K562 (cell line): ENCODE measurements around the gene EXT2. TPM values are rescaled to one million over a fixed set of nuclear protein-coding genes. Genes with fewer than 3 reads are reported as not detected.
A peak's percentile ranks its signal among the peaks of the same experiment; 100 is the strongest.

ENCODE experiments used
- CCAR2 ChIP-seq: fragments of 200-400 bp; formaldehyde crosslinking; IDR thresholded peaks from 2 replicates; pipeline ENCODE4 v1.6.1; 2017; ENCODE audit warnings: mild to moderate bottlenecking, low read depth, low read length
- CREM ChIP-seq: IDR thresholded peaks from 2 replicates; pipeline ENCODE4 v1.6.1; 2014; ENCODE audit warnings: antibody characterized with exemption, low read depth
- DPF2 ChIP-seq: fragments of 450-650 bp; IDR thresholded peaks from 2 replicates; pipeline ENCODE4 v1.6.1; 2016
- E2F3 ChIP-seq: fragments of 250-450 bp; sonication (Bioruptor Pico); IDR thresholded peaks from 2 replicates; pipeline ENCODE4 v1.4.0; 2020; ENCODE audit warnings: mild to moderate bottlenecking
- FIP1L1 ChIP-seq: fragments of 200-400 bp; formaldehyde crosslinking; IDR thresholded peaks from 2 replicates; pipeline ENCODE4 v1.6.1; 2018; ENCODE audit warnings: mild to moderate bottlenecking, low read depth, low read length; ENCODE audit not compliant: poor library complexity, severe bottlenecking
- FOXP4 ChIP-seq: sonication (generic); formaldehyde crosslinking; IDR thresholded peaks from 2 replicates; pipeline ENCODE4 v1.8.0; 2022; ENCODE audit warnings: mild to moderate bottlenecking, missing genetic modification reagents, borderline replicate concordance
- HDAC6 ChIP-seq: IDR thresholded peaks from 2 replicates; pipeline ENCODE4 v1.6.1; 2012; ENCODE audit warnings: low read depth, mild to moderate bottlenecking, control low read depth, inconsistent platforms, low read length, moderate library complexity
- HMGXB4 ChIP-seq: sonication (generic); formaldehyde crosslinking; IDR thresholded peaks from 2 replicates; pipeline ENCODE4 v1.8.1; 2023; ENCODE audit warnings: mild to moderate bottlenecking, missing genetic modification reagents
- IFI16 ChIP-seq: fragments of 250-450 bp; sonication (Bioruptor Pico); IDR thresholded peaks from 2 replicates; pipeline ENCODE4 v2.1.2; 2022; ENCODE audit warnings: mild to moderate bottlenecking, inconsistent platforms
- MCM7 ChIP-seq, 2 experiments: fragments of 450-650 bp; IDR thresholded peaks; 2 replicates each; pipeline ENCODE4 v1.6.1; 2016 to 2018
- MTA3 ChIP-seq: fragments of 450-650 bp; formaldehyde crosslinking; IDR thresholded peaks from 2 replicates; pipeline ENCODE4 v1.6.1; 2017; ENCODE audit warnings: mild to moderate bottlenecking, borderline replicate concordance
- SIN3A ChIP-seq, 2 experiments: fragments of 150-350 bp in 1 of 2; IDR thresholded peaks; 2 replicates each; pipeline ENCODE4 v1.6.1; 2011 to 2016; ENCODE audit warnings: borderline replicate concordance in 2 of 2, low read depth in 2 of 2, low read length in 2 of 2, mild to moderate bottlenecking in 2 of 2, moderate library complexity in 2 of 2; ENCODE audit not compliant: control insufficient read depth in 1 of 2
- SIN3B ChIP-seq: fragments of 450-650 bp; IDR thresholded peaks from 2 replicates; pipeline ENCODE4 v1.6.1; 2017; ENCODE audit warnings: low read depth, mild to moderate bottlenecking, moderate library complexity
- TAF1 ChIP-seq: IDR thresholded peaks from 2 replicates; pipeline ENCODE4 v1.6.1; 2011; ENCODE audit warnings: mild to moderate bottlenecking, low read length, moderate library complexity; ENCODE audit not compliant: insufficient read depth, control insufficient read depth, severe bottlenecking; ENCODE audit errors: extremely low read depth
- TRIM25 ChIP-seq: fragments of 450-650 bp; IDR thresholded peaks from 2 replicates; pipeline ENCODE4 v1.7.0; 2016; ENCODE audit warnings: borderline replicate concordance
- XRCC4 ChIP-seq: IDR thresholded peaks from one replicate; pipeline ENCODE4 v1.6.1; 2011; ENCODE audit not compliant: insufficient read depth, insufficient read length; ENCODE audit errors: extremely low read depth
- ZBTB9 ChIP-seq: fragments of 450-650 bp; formaldehyde crosslinking; IDR thresholded peaks from 2 replicates; pipeline ENCODE4 v1.4.0; 2020; ENCODE audit warnings: mild to moderate bottlenecking, moderate library complexity
- ZFP30 ChIP-seq: fragments of 250-450 bp; sonication (Bioruptor Pico); IDR thresholded peaks from 2 replicates; pipeline ENCODE4 v1.8.0; 2022; ENCODE audit warnings: moderate library complexity, mild to moderate bottlenecking, inconsistent platforms, borderline replicate concordance
- ZNF224 ChIP-seq: sonication (generic); formaldehyde crosslinking; IDR thresholded peaks from 2 replicates; pipeline ENCODE4 v1.8.0; 2022; ENCODE audit warnings: mild to moderate bottlenecking, missing genetic modification reagents
- ZNF444 ChIP-seq: fragments of 250-450 bp; sonication (Bioruptor Pico); IDR thresholded peaks from 2 replicates; pipeline ENCODE4 v1.4.0; 2020; ENCODE audit warnings: mild to moderate bottlenecking, moderate library complexity
- polyA plus RNA-seq, 8 experiments: library from polyadenylated mRNA; depleted of rRNA in 4 of 8; stranded (reverse) in 5 of 8; unstranded in 3 of 8; fragments of >200 nt; fragmentation: Nextera tagmentation in 2 of 8; fragmentation: Illumina TruSeq in 1 of 8; extraction: Ambion mirVana in 2 of 8; extraction: Trizol in 1 of 8; gene quantifications; 2 replicates each; pipeline versions ENCODE4 v1.2.1 to v1.2.3, GENCODE V29; 2011 to 2014; ENCODE audit warnings: inconsistent platforms in 1 of 8, missing spikeins in 1 of 8
- total RNA-seq, 7 experiments: library from RNA; depleted of rRNA in 6 of 7; stranded (reverse); fragments of >200 nt in 6 of 7; fragmentation: Illumina TruSeq in 2 of 7; extraction: Trizol in 2 of 7; gene quantifications; 2 replicates each; pipeline versions ENCODE4 v1.2.1 to v1.2.3, GENCODE V29; 2011 to 2021; ENCODE audit warnings: low replicate concordance in 1 of 7

EXT2 gene
- total and polyA plus RNA-seq, 9 of the 15 experiments (the other 6 are each of a cell fraction or from before 2014, with no cell fraction given): 7.5 to 52.1 (median 38.1) TPM

GRCh38 chr11:44269369-44270351, 174.2 kb downstream of the EXT2 start (continued):
- no peak for TF ChIP-seq SIN3B
- TF ChIP-seq ZNF224 (CRISPR knock-in tag): no peak
- no peak for TF ChIP-seq HMGXB4 (CRISPR knock-in tag)
- TF ChIP-seq E2F3 (CRISPR knock-in tag): no peak
- TF ChIP-seq ZBTB9 (CRISPR knock-in tag): 0 out of 2 replicates have a peak, but pooled peaks have one; percentile 21
- TF ChIP-seq TAF1: no peak
- 0 out of 4 replicates have a peak, but pooled peaks of 1 of the 2 experiments have one; percentile 7 for TF ChIP-seq SIN3A (IDR thresholded peaks at IDR 0.05; ENCODE audit: borderline replicate concordance in 2 of 2, control insufficient read depth in 1 of 2, low read depth in 2 of 2, low read length in 2 of 2)
- no peak for TF ChIP-seq HDAC6
- no peak for TF ChIP-seq IFI16 (CRISPR knock-in tag)
- peak; percentile 40; the same call in 1 of the 2 replicates for TF ChIP-seq ZNF444 (CRISPR knock-in tag)
- no peak for TF ChIP-seq FIP1L1
- TF ChIP-seq ZFP30 (CRISPR knock-in tag): no peak
- TF ChIP-seq CREM: peak; percentile 73; the same call in 1 of the 2 replicates
- TF ChIP-seq MTA3: peak; percentile 48; the same call in 1 of the 2 replicates
- peak; percentile 99 for TF ChIP-seq DPF2
- TF ChIP-seq CCAR2: no peak
- TF ChIP-seq XRCC4: no peak
- no peak for TF ChIP-seq FOXP4 (CRISPR knock-in tag)
- no peak for TF ChIP-seq TRIM25
- no peak for TF ChIP-seq MCM7 (IDR thresholded peaks at IDR 0.05)
